ENCODE data around the gene ZNF554.

Gene ZNF554

DNA sequence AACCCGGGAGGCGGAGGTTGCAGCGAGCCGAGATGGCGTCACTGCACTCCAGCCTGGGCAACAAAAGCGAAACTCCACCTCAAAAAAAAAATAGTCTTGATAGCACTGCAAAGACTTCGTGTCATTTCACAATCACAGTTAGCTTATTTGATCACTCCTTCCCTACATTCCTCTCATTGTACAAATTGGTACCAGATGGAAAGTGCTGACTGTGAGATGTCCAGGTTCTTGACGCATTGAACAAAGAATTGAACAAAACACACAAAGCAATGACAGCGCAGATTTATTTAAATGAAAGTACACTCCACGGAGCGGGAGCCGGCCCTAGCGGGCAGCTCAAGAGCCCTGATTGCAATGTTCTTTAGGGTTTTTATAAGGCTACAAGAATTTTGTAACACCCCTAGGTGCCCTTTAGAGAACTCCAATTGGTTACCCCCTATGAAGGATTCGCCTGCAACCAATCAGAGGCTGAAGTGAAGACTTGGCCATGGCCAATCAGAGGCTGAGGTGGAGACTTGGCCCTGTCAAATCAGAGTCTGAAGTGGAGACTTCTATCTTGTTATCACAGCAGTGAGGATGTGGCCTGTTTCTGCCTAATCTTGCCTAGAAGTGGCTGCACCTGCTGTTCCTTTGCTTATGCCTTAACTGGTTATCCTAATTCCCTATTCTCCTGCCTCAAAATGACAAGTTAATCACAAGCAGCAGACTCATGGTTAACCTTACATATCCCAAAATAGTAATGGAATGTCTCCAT is 64.2 kb downstream of the ZNF554 start:
- TF ChIP-seq Cebpa-rat (IDR thresholded peaks at IDR 0.05), result no peak
- Histone ChIP-seq H3K27me3 (no peaks in the 10 kb centered on the region), H3K9me3 (peaks cover 71% of the 10 kb centered on the region), H3K36me3 (no peaks in the 10 kb centered on the region), H3K4me1 (peaks cover 22% of the 10 kb centered on the region), H3K4me3 (no peak overlapping the region), H3K27ac (no peak overlapping the region), H4K20me1 (no peaks in the 10 kb centered on the region), H3K4me2 (no peak overlapping the region), H3K9ac (no peak overlapping the region)

DNA sequence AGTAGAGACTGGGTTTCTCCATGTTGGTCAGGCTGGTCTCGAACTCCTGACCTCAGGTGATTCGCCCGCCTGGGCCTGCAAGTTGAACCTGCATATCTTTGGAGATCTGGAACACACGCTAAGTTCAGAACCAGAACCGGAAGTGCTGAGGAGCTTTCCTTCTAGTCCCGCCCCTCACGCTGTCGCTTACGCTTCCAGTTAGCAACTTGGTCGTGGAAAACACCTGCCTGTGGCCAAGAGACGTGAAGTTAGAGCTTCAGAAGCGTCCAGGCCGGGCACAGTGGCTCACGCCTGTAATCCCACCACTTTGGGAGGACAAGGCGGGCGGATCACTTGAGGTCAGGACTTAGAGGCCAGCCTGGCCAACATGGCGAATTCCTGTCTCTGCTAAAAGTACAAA is 66.1 kb downstream of the ZNF554 start:
- TF ChIP-seq Cebpa-rat (IDR thresholded peaks at IDR 0.05), result no peak
- H3K36me3 ChIP-seq, result peaks cover 10% of the 10 kb centered on the region; the same call in 1 of the 2 replicates

More for the DNA sequence above, 66.1 kb downstream of the ZNF554 start:
- H3K27me3 ChIP-seq, result no peaks in the 10 kb centered on the region
- H3K9me3 ChIP-seq, result peaks cover 71% of the 10 kb centered on the region
- no peak overlapping the region for H3K4me3 ChIP-seq
- H3K4me1 ChIP-seq, result peaks cover 34% of the 10 kb centered on the region
- H3K9ac ChIP-seq, result no peak overlapping the region
- H4K20me1 ChIP-seq, result no peaks in the 10 kb centered on the region
- no peak overlapping the region for H3K4me2 ChIP-seq
- peak overlapping the region; percentile 27; the same call in 1 of the 2 replicates for H3K27ac ChIP-seq
